GM19240 (cell line): ENCODE measurements around the gene HNRNPR.
A peak's percentile ranks its signal among the peaks of the same experiment; 100 is the strongest.
"Not testable (repeated sequence)": the region's sequence is repeated elsewhere in the genome, so short reads cannot be mapped to it uniquely, and the experiment has no call there.

Experiments
- DNase-seq: peaks from one replicate; pipeline ENCODE4 v3.0.0; 2011; ENCODE audit warnings: low spot score; ENCODE audit not compliant: insufficient read length

HNRNPR gene

DNA sequence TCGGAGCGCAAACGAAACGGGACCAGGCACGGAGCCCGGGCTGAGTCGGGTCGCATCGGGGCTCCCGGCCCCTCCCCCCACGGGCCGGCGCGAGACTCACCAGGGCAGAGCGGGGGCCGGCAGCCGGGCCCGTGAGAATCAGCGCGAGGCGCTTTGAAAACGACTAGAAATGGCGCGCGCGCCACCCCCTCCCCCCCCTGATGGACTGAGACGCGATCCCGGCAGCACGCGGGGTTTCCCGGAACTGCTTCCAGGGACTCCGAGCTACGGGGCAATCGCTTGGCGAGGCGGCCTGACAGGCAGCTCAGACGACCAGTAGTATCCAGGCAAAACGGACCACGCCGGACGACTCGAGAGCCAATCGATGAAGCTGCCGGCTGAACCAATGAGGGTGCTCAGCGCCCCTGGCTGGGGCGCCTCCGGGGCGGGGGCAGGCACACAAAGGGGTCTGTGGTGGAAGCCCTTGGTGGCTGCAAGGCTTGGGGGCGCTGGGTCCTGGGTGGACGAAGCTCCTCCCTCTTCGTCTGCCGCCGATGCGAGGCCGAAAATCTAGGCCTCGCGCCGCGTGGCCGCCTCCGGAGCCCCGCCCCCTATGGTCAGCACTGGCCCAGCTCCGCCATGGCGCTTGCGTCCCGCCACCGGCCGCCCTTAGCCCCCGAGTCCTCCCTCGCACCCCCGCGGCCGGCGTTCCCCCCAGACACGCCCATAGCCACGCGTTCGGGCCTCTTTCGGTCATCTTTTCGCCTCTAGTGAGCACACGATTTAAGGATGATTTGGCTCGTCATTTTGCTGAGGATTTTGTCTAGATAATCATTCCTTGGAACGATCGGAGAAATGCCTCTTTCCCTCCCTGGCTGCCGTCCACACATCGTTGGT is at the start of gene HNRNPR:
TSS of gene HNRNPR (minus strand) at position 174 of the 876 bp plus-strand sequence. CDS start 3,276 bp downstream, outside the sequence.
- DNase-seq = peak; percentile 97

GRCh38 chr1:23393706-23394105 is 49.6 kb upstream of the HNRNPR start:
- no peak for DNase-seq

DNA sequence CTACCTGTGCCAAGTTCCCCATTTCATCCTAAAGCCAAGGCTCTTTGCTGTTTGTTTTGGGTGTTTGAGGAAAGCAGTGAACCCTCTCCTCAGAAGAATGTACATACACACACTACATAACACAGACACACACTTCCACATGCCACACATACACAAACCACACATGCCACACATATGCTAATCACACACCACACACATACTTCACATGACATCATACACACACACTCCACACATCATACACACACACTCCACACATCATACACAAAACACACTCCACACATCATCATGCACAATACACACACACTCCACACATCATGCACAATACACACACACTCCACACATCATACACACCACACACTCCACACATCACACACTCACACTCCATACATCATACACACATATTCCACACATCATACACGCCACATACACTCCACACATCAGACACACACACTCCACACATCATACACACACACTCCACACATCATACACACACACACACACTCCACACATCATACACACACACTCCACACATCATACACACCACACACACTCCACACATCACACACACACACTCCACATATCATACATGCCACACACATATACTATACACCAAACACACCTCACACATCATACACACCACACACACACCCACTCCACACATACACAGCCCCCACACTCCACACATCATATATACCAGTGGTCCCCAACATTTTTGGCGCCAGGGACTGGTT is 48.2 kb upstream of the HNRNPR start:
- no peak for DNase-seq

DNA sequence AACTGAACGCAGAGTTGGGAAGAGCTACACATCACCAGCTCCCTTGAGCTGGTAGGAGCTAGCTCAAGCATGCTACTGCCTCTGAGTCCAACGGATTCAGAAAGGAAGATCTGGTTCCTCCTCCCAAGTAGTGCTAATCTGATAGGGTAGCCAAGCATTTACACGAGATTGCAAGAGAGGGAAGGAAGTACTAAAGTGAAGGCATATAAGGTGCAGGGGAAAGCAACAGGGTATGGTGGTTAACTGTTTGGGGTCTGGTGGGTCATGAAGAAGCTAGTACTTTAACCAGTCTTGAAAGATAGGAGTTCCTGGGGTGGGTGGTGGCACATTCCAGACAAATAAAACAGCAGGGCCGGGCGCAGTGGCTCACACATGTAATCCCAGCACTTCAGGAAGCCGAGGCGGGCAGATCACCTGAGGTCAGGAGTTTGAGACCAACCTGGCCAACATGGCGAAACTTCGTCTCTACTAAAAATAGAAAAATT is 45.8 kb upstream of the HNRNPR start:
- DNase-seq = no peak

GRCh38 chr1:23387494-23387893 is 43.4 kb upstream of the HNRNPR start:
- no peak for DNase-seq

GRCh38 chr1:23385119-23385621 is 41.1 kb upstream of the HNRNPR start:
- no peak for DNase-seq

DNA sequence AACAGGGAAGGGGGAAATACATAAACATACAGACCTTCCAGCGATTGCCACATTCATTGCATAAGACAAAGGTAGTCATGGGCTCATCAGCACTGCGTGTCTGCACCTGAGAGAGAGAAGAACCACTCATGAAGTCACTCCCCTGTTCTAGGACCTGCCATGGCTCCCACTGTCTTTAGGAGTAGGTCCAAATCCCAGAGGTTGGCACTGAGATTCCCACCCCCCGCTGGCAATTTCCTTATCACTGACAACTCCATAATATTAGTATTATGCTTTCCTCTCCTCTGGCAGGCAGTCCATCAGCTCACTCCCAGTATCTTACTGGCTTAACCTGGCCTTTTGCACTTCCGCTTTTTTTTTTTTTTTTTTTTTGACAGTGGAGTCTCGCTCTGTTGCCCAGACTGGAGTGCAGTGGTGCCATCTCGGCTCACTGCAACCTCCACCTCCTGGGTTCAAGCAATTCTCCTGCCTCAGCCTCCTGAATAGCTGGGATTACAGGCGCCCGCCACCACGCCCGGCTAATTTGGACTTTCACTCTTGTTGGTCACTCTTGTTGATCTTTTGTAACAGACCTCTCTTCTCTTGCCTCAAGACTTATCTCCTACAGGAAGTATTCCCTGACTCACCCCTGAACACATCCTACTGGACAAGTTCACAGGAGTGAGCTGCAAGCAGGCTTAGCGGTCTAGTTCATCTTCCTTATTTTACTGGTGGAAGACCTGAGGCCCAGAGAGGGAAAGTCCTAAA is 40.4 kb upstream of the HNRNPR start:
- DNase-seq = no peak

DNA sequence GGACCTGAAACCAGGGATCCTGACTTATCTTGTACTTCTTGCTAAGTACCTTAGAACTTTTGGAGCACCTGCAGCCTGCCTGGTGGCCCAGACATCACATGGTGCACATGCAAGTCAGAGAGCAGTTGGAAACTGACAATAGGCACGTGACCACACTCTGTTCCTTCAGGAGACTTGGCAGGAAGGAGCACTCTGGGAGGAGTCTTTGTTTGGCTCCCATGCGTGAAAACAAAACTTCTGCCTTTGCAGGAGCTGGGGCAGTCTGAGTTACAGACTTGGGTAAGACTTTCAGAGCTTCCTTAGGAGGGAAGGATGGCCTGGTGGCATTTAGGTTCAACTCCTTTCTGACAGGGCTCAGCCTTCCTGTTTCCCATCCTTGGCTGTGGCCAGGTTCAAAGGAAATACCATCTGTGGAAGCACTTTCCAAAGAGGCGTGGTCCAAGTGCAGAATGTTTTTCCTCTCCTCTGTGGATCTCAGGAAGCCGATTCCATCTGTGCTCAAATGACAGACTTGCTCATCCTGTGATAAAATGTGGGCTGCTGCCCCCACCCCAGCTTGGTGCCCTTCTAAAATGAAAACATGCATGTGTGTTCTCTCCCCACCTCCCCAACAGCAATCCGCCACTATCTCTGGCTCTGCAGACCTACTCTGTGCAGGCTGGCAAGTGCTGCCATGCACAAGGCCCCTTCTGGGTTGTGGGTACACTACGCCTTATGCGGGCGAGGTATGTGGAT is 39.7 kb upstream of the HNRNPR start:
- no peak for DNase-seq

DNA sequence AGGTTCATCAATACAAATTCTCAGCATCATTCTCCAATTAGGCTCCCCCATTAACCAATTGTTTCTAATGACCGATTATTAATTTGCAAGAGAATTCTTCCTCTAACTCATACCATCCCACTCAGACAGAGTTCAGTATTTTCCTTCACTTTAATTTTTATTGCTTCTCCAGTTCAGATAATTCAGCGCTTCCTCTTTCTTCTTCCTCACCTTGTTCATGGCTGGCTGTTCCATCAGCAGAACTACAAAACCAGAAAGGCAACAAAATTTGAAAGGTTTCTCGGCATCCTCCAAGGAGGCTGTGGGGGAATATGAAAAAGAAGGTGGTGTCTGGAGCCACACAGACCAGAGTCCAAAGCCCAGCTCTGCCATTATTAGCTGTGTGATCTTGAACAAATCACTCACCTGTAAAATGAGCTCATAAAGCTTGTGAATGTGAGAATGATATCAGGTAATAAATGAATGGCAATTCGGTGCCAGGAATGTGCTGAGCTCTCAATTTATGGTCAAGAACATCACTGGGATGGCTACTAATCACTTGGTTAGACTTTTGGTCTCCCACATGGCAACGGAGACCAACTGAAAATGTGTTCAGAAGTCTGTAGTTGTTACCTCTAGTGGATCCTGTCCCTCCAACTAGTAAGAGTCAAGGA is 37.3 kb upstream of the HNRNPR start:
- no peak for DNase-seq

- no peak for DNase-seq
Observed at GRCh38 chr1:23380719-23381118, 36.6 kb upstream of the HNRNPR start.

DNA sequence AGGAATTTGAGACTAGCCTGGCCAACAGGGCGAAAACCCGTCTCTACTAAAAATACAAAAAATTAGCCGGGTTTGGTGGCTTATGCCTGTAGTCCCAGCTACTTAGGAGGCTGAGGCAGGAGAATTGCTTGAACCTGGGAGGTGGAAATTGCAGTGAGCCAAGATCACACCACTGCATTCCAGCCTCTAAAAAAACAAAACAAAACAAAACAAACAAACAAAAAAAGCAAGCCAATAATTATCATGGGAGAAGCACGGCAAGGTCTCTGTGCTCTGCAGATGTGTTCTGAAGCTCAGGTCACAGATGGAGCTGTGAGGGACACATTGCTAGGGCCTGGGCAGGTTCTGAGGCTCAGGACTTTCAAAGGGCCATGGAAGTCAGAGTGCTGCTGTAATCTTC is 36.2 kb upstream of the HNRNPR start:
- DNase-seq = not testable (repeated sequence)

DNA sequence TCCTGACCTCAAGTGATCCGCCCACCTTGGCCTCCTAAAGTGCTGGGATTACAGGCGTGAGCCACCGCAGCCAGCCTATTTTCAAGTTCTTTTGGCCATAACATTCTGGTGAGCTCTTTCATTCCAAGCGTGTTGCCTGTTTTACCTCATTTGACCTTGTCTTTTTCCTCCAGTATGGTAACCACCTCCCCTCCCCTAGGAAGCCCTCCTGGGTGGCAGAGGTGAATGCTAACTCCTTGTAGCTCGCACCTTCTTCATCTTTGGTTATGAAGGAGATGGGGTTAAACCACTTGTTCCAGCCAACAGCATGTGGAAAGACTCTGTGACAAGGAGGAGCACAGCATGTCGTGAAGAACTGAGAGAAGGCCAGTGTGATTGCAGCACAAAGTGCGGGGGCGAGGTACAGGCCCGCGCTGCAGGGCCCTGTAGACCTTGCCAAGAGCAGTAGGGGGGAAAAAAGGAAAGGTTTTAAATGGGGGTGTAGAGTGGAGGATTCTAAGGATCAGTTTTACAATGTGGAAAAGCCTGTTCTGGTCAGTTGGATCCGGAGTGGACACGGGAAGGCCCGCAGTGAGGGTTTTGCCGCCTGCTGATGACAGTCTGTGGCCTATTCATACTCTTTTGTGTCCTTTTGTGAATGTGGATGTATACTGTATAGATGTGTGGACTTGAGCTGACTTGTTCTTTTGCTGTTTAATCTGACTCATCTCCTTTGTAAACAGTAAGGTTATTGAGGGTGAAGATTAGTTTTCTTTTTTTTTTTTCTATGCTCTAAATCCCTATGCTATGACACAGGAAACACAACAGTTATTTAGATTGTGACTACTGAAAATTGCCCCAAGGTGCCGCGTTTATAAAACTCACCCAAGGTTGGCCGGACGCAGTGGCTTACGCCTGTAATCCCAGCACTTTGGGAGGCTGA is 33.1 kb upstream of the HNRNPR start:
- no peak for DNase-seq

- not testable (repeated sequence) for DNase-seq
Observed at GRCh38 chr1:23374079-23374735, 30.1 kb upstream of the HNRNPR start.

GRCh38 chr1:23371987-23372880 is 28.1 kb upstream of the HNRNPR start:
- DNase-seq = no peak

- no peak for DNase-seq
Observed at GRCh38 chr1:23370709-23371584, 26.9 kb upstream of the HNRNPR start.

DNA sequence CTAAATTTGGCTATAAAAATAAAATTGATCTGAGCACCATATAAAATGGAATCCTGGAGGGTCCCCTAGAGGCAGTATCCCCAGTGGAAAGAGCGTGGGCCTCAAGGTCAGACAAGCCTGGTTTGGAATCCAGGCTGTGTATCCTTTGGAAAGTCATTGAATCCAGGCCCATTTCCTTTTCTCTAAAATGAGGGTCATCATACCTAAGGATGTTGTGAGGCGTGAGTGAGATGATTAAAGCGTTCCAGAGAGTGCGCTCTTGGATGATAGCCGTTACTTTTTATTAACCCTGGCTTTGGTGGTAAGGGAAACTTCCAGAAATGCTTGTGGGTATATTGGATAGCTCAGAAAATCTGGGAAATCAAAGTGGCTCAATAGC is 26.2 kb upstream of the HNRNPR start:
- DNase-seq = no peak
